Measurements from ENCODE around the gene RMRP.

The RMRP gene

GRCh38 chr9:35685506-35685905 is 27.7 kb upstream of the RMRP start:
- no peak for TF ChIP-seq POLR2AphosphoS5 (IDR thresholded peaks at IDR 0.05; ENCODE audit: low read depth, low read length)
- no peak for TF ChIP-seq FOXP2 (optimal IDR thresholded peaks at IDR 0.05; ENCODE audit: borderline replicate concordance, extremely low read depth, extremely low read length, insufficient read depth)
- TF ChIP-seq TAF1 (IDR thresholded peaks at IDR 0.05; ENCODE audit: borderline replicate concordance, insufficient read depth, low read length) = no peak
- TF ChIP-seq REST (IDR thresholded peaks at IDR 0.05; ENCODE audit: insufficient read depth in 1 of 2, low read depth in 2 of 2, low read length in 2 of 2) = no peak
- TF ChIP-seq SIN3A (IDR thresholded peaks at IDR 0.05; ENCODE audit: borderline replicate concordance, insufficient read depth, low read length) = no peak

GRCh38 chr9:35684921-35685320 is 27.1 kb upstream of the RMRP start:
- TF ChIP-seq FOXP2 (optimal IDR thresholded peaks at IDR 0.05; ENCODE audit: borderline replicate concordance, extremely low read depth, extremely low read length, insufficient read depth) (no peak), POLR2AphosphoS5 (IDR thresholded peaks at IDR 0.05; ENCODE audit: low read depth, low read length) (no peak), REST (IDR thresholded peaks at IDR 0.05; ENCODE audit: insufficient read depth in 1 of 2, low read depth in 2 of 2, low read length in 2 of 2) (no peak), SIN3A (IDR thresholded peaks at IDR 0.05; ENCODE audit: borderline replicate concordance, insufficient read depth, low read length) (no peak), TAF1 (IDR thresholded peaks at IDR 0.05; ENCODE audit: borderline replicate concordance, insufficient read depth, low read length) (no peak)

GRCh38 chr9:35683323-35683722 is 25.5 kb upstream of the RMRP start:
- no peak for TF ChIP-seq POLR2AphosphoS5 (IDR thresholded peaks at IDR 0.05; ENCODE audit: low read depth, low read length)
- TF ChIP-seq FOXP2 (optimal IDR thresholded peaks at IDR 0.05; ENCODE audit: borderline replicate concordance, extremely low read depth, extremely low read length, insufficient read depth) = no peak
- TF ChIP-seq SIN3A (IDR thresholded peaks at IDR 0.05; ENCODE audit: borderline replicate concordance, insufficient read depth, low read length) = no peak
- no peak for TF ChIP-seq TAF1 (IDR thresholded peaks at IDR 0.05; ENCODE audit: borderline replicate concordance, insufficient read depth, low read length)
- TF ChIP-seq REST (IDR thresholded peaks at IDR 0.05; ENCODE audit: insufficient read depth in 1 of 2, low read depth in 2 of 2, low read length in 2 of 2) = no peak

GRCh38 chr9:35682520-35683315 is 24.9 kb upstream of the RMRP start:
- no peak for TF ChIP-seq TAF1 (IDR thresholded peaks at IDR 0.05; ENCODE audit: borderline replicate concordance, insufficient read depth, low read length)
- TF ChIP-seq SIN3A (IDR thresholded peaks at IDR 0.05; ENCODE audit: borderline replicate concordance, insufficient read depth, low read length) = no peak
- no peak for TF ChIP-seq REST (IDR thresholded peaks at IDR 0.05; ENCODE audit: insufficient read depth in 1 of 2, low read depth in 2 of 2, low read length in 2 of 2)
- no peak for TF ChIP-seq POLR2AphosphoS5 (IDR thresholded peaks at IDR 0.05; ENCODE audit: low read depth, low read length)
- TF ChIP-seq FOXP2 (optimal IDR thresholded peaks at IDR 0.05; ENCODE audit: borderline replicate concordance, extremely low read depth, extremely low read length, insufficient read depth) = no peak

Data from PFSK-1 (cell line).